Retina (tissue), 1 donor: ENCODE data around the gene HYAL3.
"Not testable (repeated sequence)": the region's sequence is repeated elsewhere in the genome, so short reads cannot be mapped to it uniquely, and the experiment has no call there.

Experiments
- DNase-seq: peaks from one replicate; pipeline ENCODE4 v3.0.0-alpha.2; 2016

Gene HYAL3

GRCh38 chr3:50254577-50255250 is 44.5 kb downstream of the HYAL3 start:
- no peak for DNase-seq

GRCh38 chr3:50251220-50251619 is 48.0 kb downstream of the HYAL3 start:
- DNase-seq = no peak

GRCh38 chr3:50250514-50250913 is 48.7 kb downstream of the HYAL3 start:
- DNase-seq = no peak

- no peak for DNase-seq
Observed at GRCh38 chr3:50249457-50249856, 49.7 kb downstream of the HYAL3 start.

GRCh38 chr3:50248387-50248786 is 50.8 kb downstream of the HYAL3 start:
- no peak for DNase-seq

GRCh38 chr3:50246517-50246954 is 52.7 kb downstream of the HYAL3 start:
- no peak for DNase-seq

GRCh38 chr3:50245831-50246516 is 53.2 kb downstream of the HYAL3 start:
- peak; percentile 96 for DNase-seq

- no peak for DNase-seq
Observed at GRCh38 chr3:50245251-50245745, 53.9 kb downstream of the HYAL3 start.

GRCh38 chr3:50244813-50245212 is 54.4 kb downstream of the HYAL3 start:
- DNase-seq = not testable (repeated sequence)

- no peak for DNase-seq
Observed at GRCh38 chr3:50243543-50243895, 55.7 kb downstream of the HYAL3 start.

GRCh38 chr3:50242851-50243542 is 56.2 kb downstream of the HYAL3 start:
- DNase-seq = no peak
